ENCODE measurements around the gene SYDE2. TPM values are rescaled to one million over a fixed set of nuclear protein-coding genes. Genes with fewer than 3 reads are reported as not detected.

Gene SYDE2
- total RNA-seq, 2 donors from 2014 or later, result 12.2 to 17.5 TPM

DNA sequence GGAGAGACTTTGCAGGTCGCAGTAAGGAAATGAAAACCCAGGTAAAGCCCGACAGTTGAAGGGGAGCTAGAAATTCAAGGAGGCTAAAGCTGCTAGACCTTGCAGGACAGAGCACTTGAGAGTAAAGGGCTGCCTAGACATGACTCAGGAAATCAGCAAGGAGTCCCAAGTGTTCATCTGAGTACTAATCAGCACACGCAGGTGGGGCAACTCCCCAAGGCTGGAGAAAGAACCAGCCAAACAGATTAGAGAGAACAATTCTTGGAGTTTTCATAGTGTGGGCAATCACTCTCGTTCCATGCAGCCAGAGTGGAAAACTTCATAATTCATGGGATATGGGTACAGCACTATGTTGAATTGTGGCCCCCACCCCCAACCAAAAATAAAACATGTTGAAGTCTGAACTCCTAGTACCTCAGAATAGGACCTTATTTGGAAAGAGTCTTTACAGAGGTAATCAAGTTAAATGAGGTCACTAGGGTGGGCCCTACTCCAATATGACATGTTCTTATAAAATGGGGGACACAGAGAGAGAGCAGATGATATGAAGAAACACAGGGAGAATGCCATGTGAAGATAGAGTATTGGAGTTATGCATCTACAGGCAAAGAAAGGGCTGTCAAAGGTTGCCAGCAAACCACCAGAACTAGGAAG is 28.0 kb downstream of the SYDE2 start:
- peaks cover 17% of the 10 kb centered on the region for H3K4me1 ChIP-seq
- WGBS, 2 donors, result 64 to 72% methylated on average over 4 of the region's 4 CpGs
- peak in 1 of 4 donors; percentile 22 for DNase-seq
- H3K9me3 ChIP-seq, result no peaks in the 10 kb centered on the region
- no peaks in the 10 kb centered on the region for H3K36me3 ChIP-seq (replicated peaks in 1 of 2; ENCODE audit: insufficient read depth in 1 of 2, low read depth in 2 of 2)
- H3K27me3 ChIP-seq, result no peaks in the 10 kb centered on the region
- intact Hi-C loops (cut with DNase I), result loop anchor here (10.0 kb wide), 1 partner anchor 58 kb away; no protein-coding TSS in a partner anchor
- no peak overlapping the region for H3K27ac ChIP-seq
- no peak overlapping the region for H3K4me3 ChIP-seq
- ATAC-seq, result peak; percentile 18
- TF ChIP-seq POLR2A (IDR thresholded peaks at IDR 0.05), result no peak
- TF ChIP-seq, protein P1, sequence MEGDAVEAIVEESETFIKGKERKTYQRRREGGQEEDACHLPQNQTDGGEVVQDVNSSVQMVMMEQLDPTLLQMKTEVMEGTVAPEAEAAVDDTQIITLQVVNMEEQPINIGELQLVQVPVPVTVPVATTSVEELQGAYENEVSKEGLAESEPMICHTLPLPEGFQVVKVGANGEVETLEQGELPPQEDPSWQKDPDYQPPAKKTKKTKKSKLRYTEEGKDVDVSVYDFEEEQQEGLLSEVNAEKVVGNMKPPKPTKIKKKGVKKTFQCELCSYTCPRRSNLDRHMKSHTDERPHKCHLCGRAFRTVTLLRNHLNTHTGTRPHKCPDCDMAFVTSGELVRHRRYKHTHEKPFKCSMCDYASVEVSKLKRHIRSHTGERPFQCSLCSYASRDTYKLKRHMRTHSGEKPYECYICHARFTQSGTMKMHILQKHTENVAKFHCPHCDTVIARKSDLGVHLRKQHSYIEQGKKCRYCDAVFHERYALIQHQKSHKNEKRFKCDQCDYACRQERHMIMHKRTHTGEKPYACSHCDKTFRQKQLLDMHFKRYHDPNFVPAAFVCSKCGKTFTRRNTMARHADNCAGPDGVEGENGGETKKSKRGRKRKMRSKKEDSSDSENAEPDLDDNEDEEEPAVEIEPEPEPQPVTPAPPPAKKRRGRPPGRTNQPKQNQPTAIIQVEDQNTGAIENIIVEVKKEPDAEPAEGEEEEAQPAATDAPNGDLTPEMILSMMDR (IDR thresholded peaks at IDR 0.05), result no peak

DNA sequence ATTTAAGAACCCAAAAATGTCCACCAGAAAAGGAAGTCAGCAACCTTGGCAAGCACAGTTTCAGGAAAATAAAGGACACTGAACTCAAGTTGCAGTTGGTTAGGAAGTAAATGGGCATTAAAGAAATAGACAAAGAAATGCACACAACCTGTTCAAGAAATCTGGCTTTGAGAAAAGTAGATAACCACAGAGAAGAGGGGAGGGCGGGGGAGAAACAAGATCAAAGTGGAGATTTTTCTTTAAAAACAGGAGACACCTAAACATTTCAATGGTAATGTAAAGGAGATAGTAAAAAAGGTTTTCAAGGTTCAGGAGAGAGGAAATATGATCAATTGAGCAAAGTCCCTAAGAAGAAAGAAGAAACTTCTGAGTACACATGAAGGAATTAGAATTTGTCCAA is 29.1 kb downstream of the SYDE2 start:
- TF ChIP-seq, protein P1 (IDR thresholded peaks at IDR 0.05), result no peak
- TF ChIP-seq POLR2A (IDR thresholded peaks at IDR 0.05), result no peak
- H3K9me3 ChIP-seq, result no peaks in the 10 kb centered on the region
- ATAC-seq, result no peak
- 89 to 95% methylated on average over 1 of the region's 1 CpG for WGBS, 2 donors
- intact Hi-C loops (cut with DNase I), result loop anchor here (10.0 kb wide), 1 partner anchor 57 kb away; no protein-coding TSS in a partner anchor
- H3K27me3 ChIP-seq, result no peaks in the 10 kb centered on the region
- H3K4me1 ChIP-seq, result peaks cover 17% of the 10 kb centered on the region
- no peak overlapping the region for H3K27ac ChIP-seq
- no peaks in the 10 kb centered on the region for H3K36me3 ChIP-seq (replicated peaks in 1 of 2; ENCODE audit: insufficient read depth in 1 of 2, low read depth in 2 of 2)
- DNase-seq, result no peak
- H3K4me3 ChIP-seq, result no peak overlapping the region

DNA sequence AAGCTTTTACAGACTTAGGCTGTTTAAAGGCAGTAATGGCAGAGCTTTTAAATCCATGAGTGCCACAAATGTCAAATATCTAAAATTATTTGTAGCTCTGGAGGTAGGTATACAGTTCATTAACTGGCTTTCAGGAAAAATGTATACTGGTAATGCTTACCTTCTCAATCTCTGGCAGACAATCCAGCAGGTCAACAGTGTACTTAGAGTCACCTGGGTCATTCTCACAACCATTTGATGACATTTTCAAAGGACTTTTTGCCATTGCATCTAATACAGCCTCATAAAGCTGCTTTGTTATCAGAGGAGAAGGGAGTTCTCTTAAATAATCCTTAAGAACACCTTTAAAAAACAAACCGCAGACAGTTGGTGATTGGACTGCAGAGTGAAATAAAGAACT is 31.9 kb downstream of the SYDE2 start:
- no peak overlapping the region for H3K27ac ChIP-seq
- TF ChIP-seq, protein P1 (IDR thresholded peaks at IDR 0.05), result no peak
- TF ChIP-seq POLR2A (IDR thresholded peaks at IDR 0.05), result no peak
- intact Hi-C loops (cut with DNase I), result no loop called here
- no peak overlapping the region for H3K4me3 ChIP-seq
- H3K36me3 ChIP-seq (replicated peaks in 1 of 2; ENCODE audit: insufficient read depth in 1 of 2, low read depth in 2 of 2), result no peaks in the 10 kb centered on the region
- DNase-seq (no peak), ATAC-seq (no peak)
- H3K4me1 ChIP-seq, result peaks cover 17% of the 10 kb centered on the region
- H3K9me3 ChIP-seq, result no peaks in the 10 kb centered on the region
- 45 to 50% methylated on average over 1 of the region's 1 CpG for WGBS, 2 donors
- no peaks in the 10 kb centered on the region for H3K27me3 ChIP-seq

DNA sequence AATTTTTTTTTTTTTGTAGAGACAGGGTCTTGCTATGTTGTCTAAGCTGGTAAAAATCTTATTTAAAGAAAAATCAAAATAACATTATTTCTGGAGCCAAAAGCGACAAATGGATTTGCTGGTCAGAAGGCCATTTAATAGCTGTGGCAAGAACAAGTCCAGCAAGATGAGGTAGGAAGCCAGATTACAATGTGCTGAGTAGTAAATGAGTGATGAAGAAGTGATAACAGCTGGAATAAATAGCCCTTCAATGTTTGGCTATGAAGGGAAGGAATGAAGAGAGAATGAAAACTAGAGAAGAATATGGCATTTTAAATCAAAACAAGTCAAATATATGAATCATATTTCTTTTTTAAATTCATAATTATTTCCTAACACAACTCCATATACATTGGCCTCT is 34.5 kb downstream of the SYDE2 start:
- Histone ChIP-seq H3K9me3 (no peaks in the 10 kb centered on the region), H3K27ac (no peak overlapping the region), H3K4me1 (peaks cover 4% of the 10 kb centered on the region), H3K4me3 (no peak overlapping the region), H3K36me3 (replicated peaks in 1 of 2; ENCODE audit: insufficient read depth in 1 of 2, low read depth in 2 of 2) (no peaks in the 10 kb centered on the region), H3K27me3 (no peaks in the 10 kb centered on the region)
- intact Hi-C loops (cut with DNase I), result no loop called here
- TF ChIP-seq, protein P1 (IDR thresholded peaks at IDR 0.05), result no peak
- no peak for TF ChIP-seq POLR2A (IDR thresholded peaks at IDR 0.05)
- no peak for DNase-seq
- 84 to 94% methylated on average over 1 of the region's 1 CpG for WGBS, 2 donors
- no peak for ATAC-seq

DNA sequence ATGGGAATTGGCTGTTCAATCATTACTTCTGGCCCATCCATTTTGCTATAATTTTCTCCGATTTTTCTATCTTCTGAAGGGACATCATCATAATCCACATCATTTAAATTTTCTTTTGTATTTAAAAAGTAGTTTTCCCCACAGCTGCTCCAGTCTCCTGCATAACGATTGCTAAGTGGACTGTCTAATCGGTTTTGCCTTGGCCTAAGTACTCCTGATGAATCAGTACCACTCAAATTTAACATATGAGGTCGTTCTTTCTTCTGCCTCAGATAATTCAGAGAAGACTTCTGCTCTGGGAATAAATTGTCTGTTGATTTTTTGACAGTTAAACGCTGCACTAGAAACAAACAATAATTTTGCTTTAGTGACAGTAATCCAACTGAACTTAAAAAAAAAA is 41.9 kb downstream of the SYDE2 start:
- no peak overlapping the region for H3K27ac ChIP-seq
- no peak overlapping the region for H3K4me3 ChIP-seq
- H3K36me3 ChIP-seq (replicated peaks in 1 of 2; ENCODE audit: insufficient read depth in 1 of 2, low read depth in 2 of 2), result no peaks in the 10 kb centered on the region
- DNase-seq (no peak), ATAC-seq (no peak)
- intact Hi-C loops (cut with DNase I), result no loop called here
- H3K9me3 ChIP-seq, result no peaks in the 10 kb centered on the region
- H3K4me1 ChIP-seq, result peaks cover 8% of the 10 kb centered on the region
- WGBS, 2 donors, result 58 to 63% methylated on average over 5 of the region's 5 CpGs
- TF ChIP-seq, protein P1 (IDR thresholded peaks at IDR 0.05), result no peak
- TF ChIP-seq POLR2A (IDR thresholded peaks at IDR 0.05), result no peak
- H3K27me3 ChIP-seq, result no peaks in the 10 kb centered on the region
